Astrocyte of the cerebellum (primary cell): ENCODE results near the gene TSR3.

Experiments used
- DNase-seq: peaks from one replicate; pipeline ENCODE4 v3.0.0-alpha.2; 2011; ENCODE audit warnings: low read depth
- H3K4me3 ChIP-seq: 2 replicates; pipeline ENCODE4 v1.5.1; 2011; ENCODE audit warnings: mild to moderate bottlenecking, low read depth, low read length, moderate library complexity
- in situ Hi-C: cut with HindIII; loops from 2 replicates; pipeline ENCODE4 v1.10.0; 2017; ENCODE audit warnings: low sequenced_read_pairs
- TF ChIP-seq, protein P1 (sequence below): IDR thresholded peaks from 2 replicates; pipeline ENCODE4 v1.5.1; 2012; ENCODE audit warnings: low read length, low read depth, moderate library complexity, mild to moderate bottlenecking; ENCODE audit errors: missing control alignments

Gene TSR3

DNA sequence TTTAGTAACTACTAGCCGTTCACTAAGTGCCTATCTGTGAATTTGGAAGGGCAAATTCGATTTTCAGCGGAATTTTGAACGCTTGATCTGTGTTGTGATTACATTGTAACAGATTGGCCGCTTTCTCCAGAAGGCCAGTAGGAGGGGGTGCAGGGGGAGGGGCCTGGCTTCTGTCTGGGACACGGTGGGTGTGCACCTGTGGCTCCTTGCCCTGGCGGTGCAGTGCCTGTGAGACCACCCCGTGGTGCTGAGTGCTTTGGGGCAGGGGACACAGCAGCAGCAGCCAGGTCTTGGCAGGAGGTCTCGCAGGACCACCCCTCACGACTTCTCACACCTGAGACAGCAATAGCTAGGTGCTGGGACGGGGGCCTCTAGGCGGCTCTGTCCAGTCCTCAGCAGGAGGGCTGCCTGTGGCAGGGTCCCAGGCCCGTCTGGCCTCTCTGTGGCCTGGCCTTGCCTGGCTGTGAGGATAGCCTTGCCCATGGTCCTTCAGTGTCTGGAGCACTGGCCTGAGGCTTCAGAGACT, 40.4 kb downstream of the TSR3 start:
- TF ChIP-seq, protein P1, sequence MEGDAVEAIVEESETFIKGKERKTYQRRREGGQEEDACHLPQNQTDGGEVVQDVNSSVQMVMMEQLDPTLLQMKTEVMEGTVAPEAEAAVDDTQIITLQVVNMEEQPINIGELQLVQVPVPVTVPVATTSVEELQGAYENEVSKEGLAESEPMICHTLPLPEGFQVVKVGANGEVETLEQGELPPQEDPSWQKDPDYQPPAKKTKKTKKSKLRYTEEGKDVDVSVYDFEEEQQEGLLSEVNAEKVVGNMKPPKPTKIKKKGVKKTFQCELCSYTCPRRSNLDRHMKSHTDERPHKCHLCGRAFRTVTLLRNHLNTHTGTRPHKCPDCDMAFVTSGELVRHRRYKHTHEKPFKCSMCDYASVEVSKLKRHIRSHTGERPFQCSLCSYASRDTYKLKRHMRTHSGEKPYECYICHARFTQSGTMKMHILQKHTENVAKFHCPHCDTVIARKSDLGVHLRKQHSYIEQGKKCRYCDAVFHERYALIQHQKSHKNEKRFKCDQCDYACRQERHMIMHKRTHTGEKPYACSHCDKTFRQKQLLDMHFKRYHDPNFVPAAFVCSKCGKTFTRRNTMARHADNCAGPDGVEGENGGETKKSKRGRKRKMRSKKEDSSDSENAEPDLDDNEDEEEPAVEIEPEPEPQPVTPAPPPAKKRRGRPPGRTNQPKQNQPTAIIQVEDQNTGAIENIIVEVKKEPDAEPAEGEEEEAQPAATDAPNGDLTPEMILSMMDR = no peak
- in situ Hi-C loops = no loop called here
- peak overlapping the region; percentile 62 for H3K4me3 ChIP-seq
- no peak for DNase-seq

DNA sequence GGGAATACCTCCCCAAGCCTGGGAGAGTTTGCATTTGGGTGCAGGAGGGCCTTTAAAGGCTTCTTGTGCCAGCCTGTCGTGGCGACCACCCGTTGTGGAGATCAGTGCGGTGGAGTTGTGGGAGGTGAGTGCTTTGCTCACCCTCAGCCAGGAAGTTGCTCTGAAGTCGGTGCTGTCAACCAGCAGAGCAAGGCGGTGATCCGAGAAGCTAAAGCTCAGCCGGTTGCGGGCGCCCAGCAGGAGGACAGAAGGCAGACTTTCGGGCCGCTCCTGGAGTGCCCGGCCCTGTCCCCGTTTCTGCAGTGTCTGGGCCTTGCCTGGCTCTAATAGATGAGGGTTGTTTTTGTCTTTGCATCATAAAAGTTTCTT, 40.9 kb downstream of the TSR3 start:
- TF ChIP-seq, protein P1 = no peak
- no peak for DNase-seq
- peak overlapping the region; percentile 62 for H3K4me3 ChIP-seq
- in situ Hi-C loops = no loop called here

DNA sequence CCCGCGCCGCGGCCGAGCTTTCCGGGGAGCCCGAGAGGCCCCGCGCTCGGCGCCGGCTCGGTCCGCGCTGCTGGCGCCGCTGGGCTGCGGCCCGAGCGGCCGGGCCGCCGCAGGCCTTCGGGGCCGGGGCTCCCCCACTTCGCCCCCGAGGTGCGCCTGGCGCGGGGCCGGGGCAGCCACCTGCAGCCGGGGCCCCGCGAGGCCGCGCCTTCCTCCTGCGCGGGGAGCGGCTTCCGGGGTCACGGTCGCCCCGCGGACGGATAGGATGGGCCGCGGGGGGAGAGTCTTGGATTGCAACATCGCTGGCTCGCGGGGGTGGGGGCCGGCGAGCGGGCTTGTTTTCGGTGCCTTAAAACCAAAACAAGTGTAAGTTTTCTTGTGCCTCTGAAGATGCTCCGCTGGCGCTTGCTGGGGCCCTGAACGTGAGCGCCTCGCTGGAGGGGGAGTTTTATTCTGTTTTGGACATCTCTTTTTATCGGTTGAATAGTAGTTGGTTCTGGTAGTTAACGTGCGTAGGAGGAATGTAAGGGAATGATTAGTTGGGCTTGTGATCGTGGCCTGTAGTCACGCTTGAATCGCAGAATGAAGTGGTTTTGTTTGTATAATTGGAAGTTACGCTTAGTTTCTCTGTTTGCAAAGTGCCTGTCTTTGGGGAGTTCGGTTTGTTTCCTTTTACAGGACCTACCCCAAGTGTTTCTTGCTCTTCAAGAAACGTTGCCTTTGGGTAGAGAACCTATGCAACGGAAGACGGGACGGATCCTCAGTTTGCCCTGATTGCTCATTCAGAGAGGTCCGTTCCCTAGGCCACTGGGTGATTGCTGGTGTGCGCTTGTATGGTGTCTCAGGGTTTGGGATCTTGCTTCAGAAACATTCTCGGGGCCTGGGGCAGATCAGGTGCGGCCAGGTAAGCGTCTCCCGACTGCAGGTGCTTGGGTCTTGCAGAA, 41.5 kb downstream of the TSR3 start:
- in situ Hi-C loops = no loop called here

DNA sequence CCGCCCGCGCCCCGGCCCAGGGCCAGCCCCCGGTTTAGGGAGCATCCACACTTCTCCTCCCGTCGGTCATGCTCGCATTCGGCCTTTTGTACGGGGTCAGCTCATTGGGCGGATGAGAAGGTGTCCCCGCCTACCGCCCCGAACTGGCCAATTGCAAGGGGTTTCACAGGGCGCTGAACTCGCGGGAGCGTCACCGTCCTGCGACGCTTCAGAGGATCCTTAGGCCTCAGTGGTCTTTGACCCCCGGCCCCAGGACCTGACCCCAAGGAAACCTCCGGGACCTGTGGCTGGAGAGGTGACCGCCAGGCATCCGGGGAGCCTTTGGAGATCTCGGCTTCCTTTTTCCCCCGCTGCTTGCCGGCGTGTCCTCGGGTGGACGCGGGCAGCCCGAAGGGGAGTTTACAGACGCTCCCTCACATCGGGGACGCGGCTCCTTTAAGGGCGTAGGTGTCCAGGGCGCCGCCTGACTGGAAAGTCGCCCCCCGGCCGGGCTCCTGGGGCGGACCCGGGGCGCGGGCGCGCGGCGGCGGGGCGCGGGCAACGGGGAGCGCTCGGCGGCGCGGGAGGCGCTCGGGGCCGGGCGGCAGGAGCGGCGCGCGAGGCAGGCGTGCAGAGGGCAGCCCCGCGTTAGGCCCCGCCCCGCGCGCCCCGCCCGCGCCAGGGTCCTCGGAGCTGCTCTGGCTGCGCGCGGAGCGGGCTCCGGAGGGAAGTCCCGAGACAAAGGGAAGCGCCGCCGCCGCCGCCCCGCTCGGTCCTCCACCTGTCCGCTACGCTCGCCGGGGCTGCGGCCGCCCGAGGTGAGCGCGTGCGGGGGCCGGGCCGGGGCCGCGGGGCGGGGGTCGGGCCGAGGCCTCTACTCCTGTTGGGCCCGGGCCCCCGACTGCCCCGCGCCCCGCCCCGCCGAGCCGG, 42.4 kb downstream of the TSR3 start, which contains the start of gene UBE2I:
Gene UBE2I (plus strand): TSS at position 660 of the 909 bp plus-strand sequence. CDS start 4,395 bp downstream, outside the sequence.
- in situ Hi-C loops = no loop called here
- TF ChIP-seq, protein P1 = no peak
- DNase-seq = peak; percentile 95
- peak within 1 kb of the TSS; percentile 62 for H3K4me3 ChIP-seq

More for the DNA sequence above, 41.5 kb downstream of the TSR3 start:
- TF ChIP-seq, protein P1 = no peak
- DNase-seq = peak; percentile 13
- H3K4me3 ChIP-seq = peak overlapping the region; percentile 62

DNA sequence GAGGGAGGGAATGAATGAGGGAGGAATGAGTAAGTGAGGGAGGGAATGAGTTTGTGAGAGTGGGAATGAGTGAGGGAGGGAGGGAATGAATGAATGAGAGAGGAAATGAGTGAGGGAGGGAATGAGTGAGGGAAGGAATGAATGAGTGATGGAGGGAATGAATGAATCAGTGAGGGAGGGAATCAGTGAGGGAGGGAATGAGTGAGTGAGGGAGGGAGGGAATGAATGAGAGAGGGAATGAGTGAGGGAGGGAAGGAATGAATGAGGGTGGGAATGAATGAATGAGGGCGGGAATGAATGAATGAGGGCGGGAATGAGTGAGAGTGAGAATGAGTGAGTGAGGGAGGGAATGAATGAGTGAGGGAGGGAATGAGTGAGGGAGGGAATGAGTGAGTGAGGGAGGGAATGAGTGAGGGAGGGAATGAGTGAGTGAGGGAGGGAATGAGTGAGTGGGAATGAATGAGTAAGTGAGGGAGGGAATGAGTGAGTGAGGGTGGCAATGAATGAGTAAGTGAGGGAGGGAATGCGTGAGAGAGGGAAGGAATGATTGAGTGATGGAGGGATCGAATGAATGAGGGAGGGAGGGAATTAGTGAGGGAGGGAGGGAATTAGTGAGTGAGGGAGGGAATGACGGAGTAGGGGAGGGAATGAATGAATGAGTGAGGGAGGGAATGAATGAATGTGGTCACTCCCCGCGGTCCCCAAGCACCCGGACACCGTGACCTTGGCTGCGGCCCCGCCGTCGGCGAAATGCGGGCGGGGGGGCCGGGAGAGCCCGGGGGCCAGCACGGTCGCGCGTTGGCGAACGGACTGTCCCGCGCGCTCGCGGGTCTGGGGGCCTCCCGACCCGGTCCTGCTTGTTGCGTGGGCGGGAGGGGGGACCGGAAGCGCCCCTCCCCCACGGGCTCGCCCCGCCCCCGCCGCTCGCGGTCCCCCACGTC, 43.4 kb downstream of the TSR3 start:
- DNase-seq = peak; percentile 8
- peak overlapping the region; percentile 38 for H3K4me3 ChIP-seq
- TF ChIP-seq, protein P1 = no peak
- in situ Hi-C loops = no loop called here
